ENCODE data around the gene FAM107B. TPM values are rescaled to one million over a fixed set of nuclear protein-coding genes. Genes with fewer than 3 reads are reported as not detected.

The FAM107B gene
- total and polyA plus RNA-seq, 7 experiments from 2014 or later: 167 to 236 (median 211) TPM

- Histone ChIP-seq H3K27me3 (ENCODE audit: control insufficient read depth in 2 of 2, insufficient read depth in 2 of 2, low read length in 2 of 2) (no peaks in the 10 kb centered on the region), H3K4me3 (ENCODE audit: low read length) (no peak overlapping the region), H3K36me3 (ENCODE audit: control insufficient read depth in 2 of 3, insufficient read depth in 3 of 3, low read length in 3 of 3) (no peaks in the 10 kb centered on the region), H3K9me3 (ENCODE audit: control insufficient read depth in 2 of 3, low read length in 3 of 3) (no peaks in the 10 kb centered on the region), H3K27ac (ENCODE audit: low read depth, low read length) (peak overlapping the region; percentile 53), H3K4me1 (ENCODE audit: control insufficient read depth in 2 of 2, insufficient read depth in 2 of 2, low read length in 2 of 2) (peaks cover 32 to 37% of the 10 kb centered on the region in 2 donors)
- H3K4me1 Mint-ChIP-seq: peaks cover 45 to 88% (median 60%) of the 10 kb centered on the region in 7 donors
- DNase-seq (no peak), ATAC-seq (no peak)
- peaks cover 0 to 20% (median 0%) of the 10 kb centered on the region in 5 donors for H3K36me3 Mint-ChIP-seq
- POLR2A ChIA-PET: interaction anchor here (0.6 to 2.6 kb wide), 5 partner anchors 10 to 439 kb away, joined by 3 to 8 read pairs (median 3); partner anchors contain the start of genes CDNF, HSPA14 and MSANTD7
- CTCF ChIA-PET: no interaction called here
- peaks cover 0 to 7% (median 0%) of the 10 kb centered on the region in 11 donors for H3K9me3 Mint-ChIP-seq
- peak overlapping the region in 6 of 9 donors; percentile 29 to 96 (median 80) for H3K27ac Mint-ChIP-seq
- peaks cover 0 to 2% (median 0%) of the 10 kb centered on the region in 5 donors for H3K27me3 Mint-ChIP-seq
- peak overlapping the region in 3 of 10 donors; percentile 44 to 78 (median 51) for H3K4me3 Mint-ChIP-seq
- intact Hi-C loops (cut with micrococcal nuclease): loop anchor here in 1 of 2 donors (5.0 kb wide), 1 partner anchor 67 kb away; no protein-coding TSS in a partner anchor
These were observed 119.8 kb downstream of the FAM107B start for GRCh38 chr10:14654821-14655382.

- intact Hi-C loops (cut with micrococcal nuclease): no loop called here
- ChIA-PET POLR2A (interaction anchor here (0.7 to 1.8 kb wide), 4 partner anchors 8 to 184 kb away, joined by 3 to 8 read pairs (median 4); partner anchors contain the start of genes CDNF, HSPA14 and MSANTD7), CTCF (no interaction called here)
- peak overlapping the region; percentile 53 for H3K27ac ChIP-seq (ENCODE audit: low read depth, low read length)
- ATAC-seq (peak; percentile 68), DNase-seq (peak in 3 of 9 donors; percentile 14 to 41 (median 18))
- H3K9me3 Mint-ChIP-seq: peaks cover 0 to 5% (median 0%) of the 10 kb centered on the region in 11 donors
- peaks cover 0 to 15% (median 0%) of the 10 kb centered on the region in 5 donors for H3K36me3 Mint-ChIP-seq
- no peaks in the 10 kb centered on the region for H3K9me3 ChIP-seq (ENCODE audit: control insufficient read depth in 2 of 3, low read length in 3 of 3)
- H3K27me3 ChIP-seq (ENCODE audit: control insufficient read depth in 2 of 2, insufficient read depth in 2 of 2, low read length in 2 of 2): no peaks in the 10 kb centered on the region
- no peaks in the 10 kb centered on the region for H3K36me3 ChIP-seq (ENCODE audit: control insufficient read depth in 2 of 3, insufficient read depth in 3 of 3, low read length in 3 of 3)
- peaks cover 45 to 90% (median 60%) of the 10 kb centered on the region in 7 donors for H3K4me1 Mint-ChIP-seq
- H3K4me3 Mint-ChIP-seq: peak overlapping the region in 6 of 10 donors; percentile 14 to 78 (median 20)
- no peak overlapping the region for H3K4me3 ChIP-seq (ENCODE audit: low read length)
- peaks cover 0 to 2% (median 0%) of the 10 kb centered on the region in 5 donors for H3K27me3 Mint-ChIP-seq
- peaks cover 35 to 37% of the 10 kb centered on the region in 2 donors for H3K4me1 ChIP-seq (ENCODE audit: control insufficient read depth in 2 of 2, insufficient read depth in 2 of 2, low read length in 2 of 2)
- peak overlapping the region; percentile 26 to 96 (median 81) for H3K27ac Mint-ChIP-seq
These were observed 121.2 kb downstream of the FAM107B start for GRCh38 chr10:14653271-14654161.

GRCh38 chr10:14652816-14653215 lies 121.9 kb downstream of the FAM107B start:
- ATAC-seq (no peak), DNase-seq (no peak)
- H3K36me3 Mint-ChIP-seq: peaks cover 0 to 11% (median 0%) of the 10 kb centered on the region in 5 donors
- ChIA-PET POLR2A (no interaction called here), CTCF (no interaction called here)
- intact Hi-C loops (cut with micrococcal nuclease): no loop called here
- Histone ChIP-seq H3K9me3 (ENCODE audit: control insufficient read depth in 2 of 3, low read length in 3 of 3) (no peaks in the 10 kb centered on the region), H3K27ac (ENCODE audit: low read depth, low read length) (peak overlapping the region; percentile 53), H3K27me3 (ENCODE audit: control insufficient read depth in 2 of 2, insufficient read depth in 2 of 2, low read length in 2 of 2) (no peaks in the 10 kb centered on the region), H3K4me1 (ENCODE audit: control insufficient read depth in 2 of 2, insufficient read depth in 2 of 2, low read length in 2 of 2) (peaks cover 33% of the 10 kb centered on the region in 2 donors), H3K36me3 (ENCODE audit: control insufficient read depth in 2 of 3, insufficient read depth in 3 of 3, low read length in 3 of 3) (no peaks in the 10 kb centered on the region), H3K4me3 (ENCODE audit: low read length) (no peak overlapping the region)
- peaks cover 39 to 90% (median 60%) of the 10 kb centered on the region in 7 donors for H3K4me1 Mint-ChIP-seq
- peak overlapping the region in 4 of 9 donors; percentile 12 to 96 (median 75) for H3K27ac Mint-ChIP-seq
- peaks cover 0 to 2% (median 0%) of the 10 kb centered on the region in 11 donors for H3K9me3 Mint-ChIP-seq
- H3K4me3 Mint-ChIP-seq: peak overlapping the region in 1 of 10 donors; percentile 46
- H3K27me3 Mint-ChIP-seq: peaks cover 0 to 2% (median 0%) of the 10 kb centered on the region in 5 donors

- H3K27me3 Mint-ChIP-seq: peaks cover 0 to 2% (median 0%) of the 10 kb centered on the region in 5 donors
- H3K27me3 ChIP-seq (ENCODE audit: control insufficient read depth in 2 of 2, insufficient read depth in 2 of 2, low read length in 2 of 2): no peaks in the 10 kb centered on the region
- H3K9me3 Mint-ChIP-seq: peaks cover 0 to 2% (median 0%) of the 10 kb centered on the region in 11 donors
- no peaks in the 10 kb centered on the region for H3K36me3 ChIP-seq (ENCODE audit: control insufficient read depth in 2 of 3, insufficient read depth in 3 of 3, low read length in 3 of 3)
- peak overlapping the region in 4 of 10 donors; percentile 14 to 45 (median 15) for H3K4me3 Mint-ChIP-seq
- peaks cover 0 to 8% (median 0%) of the 10 kb centered on the region in 5 donors for H3K36me3 Mint-ChIP-seq
- no peak for ATAC-seq
- H3K9me3 ChIP-seq (ENCODE audit: control insufficient read depth in 2 of 3, low read length in 3 of 3): no peaks in the 10 kb centered on the region
- H3K4me1 ChIP-seq (ENCODE audit: control insufficient read depth in 2 of 2, insufficient read depth in 2 of 2, low read length in 2 of 2): peaks cover 34 to 38% of the 10 kb centered on the region in 2 donors
- ChIA-PET POLR2A (no interaction called here), CTCF (no interaction called here)
- H3K4me3 ChIP-seq (ENCODE audit: low read length): no peak overlapping the region
- intact Hi-C loops (cut with micrococcal nuclease): no loop called here
- peak overlapping the region; percentile 53 for H3K27ac ChIP-seq (ENCODE audit: low read depth, low read length)
- H3K4me1 Mint-ChIP-seq: peaks cover 37 to 88% (median 66%) of the 10 kb centered on the region in 7 donors
- H3K27ac Mint-ChIP-seq: peak overlapping the region in 7 of 9 donors; percentile 23 to 95 (median 55)
- peak in 2 of 9 donors; percentile 13 to 22 for DNase-seq
These were observed 122.6 kb downstream of the FAM107B start for GRCh38 chr10:14652067-14652466.

GRCh38 chr10:14649739-14650138 lies 125.0 kb downstream of the FAM107B start:
- ATAC-seq (no peak), DNase-seq (no peak)
- Mint-ChIP-seq H3K4me1 (peaks cover 31 to 85% (median 74%) of the 10 kb centered on the region in 7 donors), H3K4me3 (peak overlapping the region in 6 of 10 donors; percentile 39 to 98 (median 85)), H3K27ac (peak overlapping the region; percentile 95 to 100 (median 99)), H3K27me3 (no peaks in the 10 kb centered on the region), H3K9me3 (peaks cover 0 to 2% (median 0%) of the 10 kb centered on the region in 11 donors), H3K36me3 (peaks cover 0 to 4% (median 0%) of the 10 kb centered on the region in 5 donors)
- ChIA-PET CTCF (no interaction called here), POLR2A (interaction anchor here (0.7 to 1.1 kb wide), 3 partner anchors 81 to 1550 kb away, joined by 3 to 5 read pairs (median 3); no protein-coding TSS in a partner anchor)
- Histone ChIP-seq H3K9me3 (ENCODE audit: control insufficient read depth in 2 of 3, low read length in 3 of 3) (no peaks in the 10 kb centered on the region), H3K4me3 (ENCODE audit: low read length) (no peak overlapping the region), H3K36me3 (ENCODE audit: control insufficient read depth in 2 of 3, insufficient read depth in 3 of 3, low read length in 3 of 3) (no peaks in the 10 kb centered on the region), H3K27ac (ENCODE audit: low read depth, low read length) (peak overlapping the region; percentile 98), H3K4me1 (ENCODE audit: control insufficient read depth in 2 of 2, insufficient read depth in 2 of 2, low read length in 2 of 2) (peaks cover 36 to 38% of the 10 kb centered on the region in 2 donors), H3K27me3 (ENCODE audit: control insufficient read depth in 2 of 2, insufficient read depth in 2 of 2, low read length in 2 of 2) (no peaks in the 10 kb centered on the region)
- intact Hi-C loops (cut with micrococcal nuclease): loop anchor here (2.0 to 5.0 kb wide), 7 partner anchors 73 to 303 kb away; partner anchors contain the start of genes CDNF (in 1 of the 2), DCLRE1C (in 1 of the 2), HSPA14 (in 1 of the 2) and MSANTD7 (in 1 of the 2)

GRCh38 chr10:14648946-14649345 lies 125.8 kb downstream of the FAM107B start:
- POLR2A ChIA-PET: interaction anchor here (0.7 to 1.6 kb wide), 7 partner anchors 9 to 85 kb away, joined by 3 to 5 read pairs (median 3); no protein-coding TSS in a partner anchor
- CTCF ChIA-PET: no interaction called here
- Mint-ChIP-seq H3K27me3 (no peaks in the 10 kb centered on the region), H3K27ac (peak overlapping the region; percentile 95 to 100 (median 99)), H3K4me3 (peak overlapping the region in 9 of 10 donors; percentile 77 to 98 (median 88)), H3K9me3 (peaks cover 0 to 2% (median 0%) of the 10 kb centered on the region in 11 donors), H3K4me1 (peaks cover 24 to 77% (median 68%) of the 10 kb centered on the region in 7 donors), H3K36me3 (peaks cover 0 to 4% (median 0%) of the 10 kb centered on the region in 5 donors)
- H3K27ac ChIP-seq (ENCODE audit: low read depth, low read length): peak overlapping the region; percentile 98
- H3K27me3 ChIP-seq (ENCODE audit: control insufficient read depth in 2 of 2, insufficient read depth in 2 of 2, low read length in 2 of 2): no peaks in the 10 kb centered on the region
- peaks cover 32 to 36% of the 10 kb centered on the region in 2 donors for H3K4me1 ChIP-seq (ENCODE audit: control insufficient read depth in 2 of 2, insufficient read depth in 2 of 2, low read length in 2 of 2)
- ATAC-seq (no peak), DNase-seq (no peak)
- no peaks in the 10 kb centered on the region for H3K36me3 ChIP-seq (ENCODE audit: control insufficient read depth in 2 of 3, insufficient read depth in 3 of 3, low read length in 3 of 3)
- intact Hi-C loops (cut with micrococcal nuclease): loop anchor here (1.0 to 5.0 kb wide), 17 partner anchors 10 to 862 kb away; partner anchors contain the start of genes CDNF (in 2 of the 2), HSPA14 (in 2 of the 2), MSANTD7 (in 2 of the 2) and DCLRE1C (in 1 of the 2)
- H3K4me3 ChIP-seq (ENCODE audit: low read length): peak overlapping the region; percentile 54
- no peaks in the 10 kb centered on the region for H3K9me3 ChIP-seq (ENCODE audit: control insufficient read depth in 2 of 3, low read length in 3 of 3)
